Gastrocnemius medialis (tissue), 4 donors: ENCODE results near the gene NID1. TPM values are rescaled to one million over a fixed set of nuclear protein-coding genes. Genes with fewer than 3 reads are reported as not detected.

Experiments
- ATAC-seq, 2 donors: fragments of 150-250 bp; one replicate each; pipeline ENCODE4 v1.9.1; 2016
- DNase-seq, 2 donors: peaks; one replicate each; pipeline ENCODE4 v3.0.0-alpha.2; 2019
- H3K27ac ChIP-seq, 4 donors: fragments of 200-600 bp; sonication (generic); 1 replicate in 1 of 4; 2 replicates in 3 of 4; pipeline ENCODE4 v1.5.1; 2016 to 2018; ENCODE audit warnings: mild to moderate bottlenecking in 2 of 4, moderate library complexity in 1 of 4
- H3K27me3 ChIP-seq, 3 donors: fragments of 200-600 bp; sonication (generic) in 2 of 3; 1 replicate in 1 of 3; 2 replicates in 2 of 3; pipeline versions ENCODE4 v1.5.1 to v1.6.0; 2016 to 2019; ENCODE audit warnings: mild to moderate bottlenecking in 1 of 3, moderate library complexity in 1 of 3
- H3K36me3 ChIP-seq, 2 donors: fragments of 200-600 bp; sonication (generic) in 1 of 2; one replicate each; pipeline ENCODE4 v1.5.1; 2017 to 2018
- H3K4me1 ChIP-seq, 2 donors: fragments of 200-600 bp; sonication (generic) in 1 of 2; one replicate each; pipeline ENCODE4 v1.5.1; 2016 to 2017; ENCODE audit warnings: mild to moderate bottlenecking in 2 of 2
- H3K4me3 ChIP-seq, 4 donors: fragments of 200-600 bp; sonication (generic) in 3 of 4; 1 replicate in 1 of 4; 2 replicates in 3 of 4; pipeline ENCODE4 v1.5.1; 2016 to 2019; ENCODE audit warnings: mild to moderate bottlenecking in 2 of 4
- H3K9me3 ChIP-seq, 3 donors: fragments of 200-600 bp; sonication (generic) in 2 of 3; 1 replicate in 1 of 3; 2 replicates in 2 of 3; pipeline ENCODE4 v1.5.1; 2016 to 2019
- CTCF ChIP-seq, 5 experiments: fragments of 450-650 bp in 3 of 5; fragments of 200-600 bp in 2 of 5; sonication (generic) in 2 of 5; IDR thresholded peaks in 4 of 5; conservative IDR thresholded peaks in 1 of 5; 1 replicate in 4 of 5; 2 replicates in 1 of 5; pipeline ENCODE4 v1.5.1; 2016 to 2019; ENCODE audit warnings: antibody characterized with exemption in 5 of 5, mild to moderate bottlenecking in 3 of 5, moderate library complexity in 3 of 5
- POLR2A ChIP-seq, 2 donors: fragments of 450-650 bp; IDR thresholded peaks; one replicate each; pipeline ENCODE4 v1.6.1; 2017; ENCODE audit warnings: antibody characterized with exemption in 2 of 2, mild to moderate bottlenecking in 2 of 2, moderate library complexity in 2 of 2
- in situ Hi-C, 4 donors: fragments of 200-750 bp; cut with MboI; loops; one replicate each; pipeline versions ENCODE4 v1.15.0 to v1.8.0; 2017; ENCODE audit warnings: low sequenced_read_pairs in 4 of 4
- intact Hi-C: fragments of 100-400 bp; cut with DNase I; formaldehyde crosslinking; loops from one replicate; pipeline ENCODE4 v1.15.1; 2023; ENCODE audit warnings: low total_unique reads
- total RNA-seq, 4 donors: library from RNA; depleted of rRNA; stranded (reverse); fragments of >200 nt; gene quantifications; one replicate each; pipeline versions ENCODE4 v1.1.0 to v1.2.3, GENCODE V29; 2016

Gene NID1
- total RNA-seq, 4 donors from 2014 or later, result 33.7 to 79.0 (median 51.7) TPM

DNA sequence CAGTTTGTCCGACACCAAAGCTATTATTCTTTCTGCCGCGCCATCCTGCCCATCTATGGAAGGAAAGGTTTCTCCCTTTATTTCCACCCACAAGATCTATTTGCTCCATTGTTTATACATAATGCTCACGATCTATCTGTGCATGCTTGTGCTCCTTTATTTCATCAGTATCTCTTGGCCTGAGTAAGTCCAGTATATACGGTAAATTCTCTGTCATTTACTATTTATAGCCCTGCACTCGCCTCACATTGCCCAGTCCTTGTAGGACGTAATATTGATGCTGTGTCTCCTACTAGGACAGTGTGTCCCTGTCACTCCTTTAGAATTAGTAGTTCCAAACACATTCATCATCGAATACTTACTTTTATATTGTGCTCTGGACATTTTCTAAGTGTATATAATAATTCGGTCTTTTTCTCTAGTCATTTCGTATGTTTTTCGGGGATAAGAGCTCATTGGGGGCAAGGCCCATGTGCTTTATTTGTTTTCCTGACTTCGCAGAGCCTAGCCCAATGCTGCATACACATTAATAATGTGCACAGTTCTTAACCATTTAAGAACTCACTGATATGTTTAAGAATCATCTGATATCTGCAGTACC is 3.1 kb upstream of the NID1 start:
- H3K4me3 ChIP-seq, result no peak overlapping the region
- H3K9me3 ChIP-seq, result peaks cover 0 to 5% (median 3%) of the 10 kb centered on the region in 3 donors
- H3K4me1 ChIP-seq, result no peaks in the 10 kb centered on the region
- ATAC-seq (peak; percentile 40), DNase-seq (no peak)
- peak overlapping the region; percentile 72 to 86 (median 84) for H3K27ac ChIP-seq
- no peaks in the 10 kb centered on the region for H3K36me3 ChIP-seq
- TF ChIP-seq CTCF (IDR thresholded peaks at IDR 0.05 in 4 of 5, conservative IDR thresholded peaks at IDR 0.05 in 1 of 5) (no peak), POLR2A (IDR thresholded peaks at IDR 0.05) (no peak)
- intact Hi-C loops (loop anchor here (5.0 to 10.0 kb wide), 3 partner anchors 51 to 563 kb away; partner anchors contain the start of gene B3GALNT2), in situ Hi-C loops (no loop called here)
- H3K27me3 ChIP-seq, result peaks cover 6 to 28% (median 18%) of the 10 kb centered on the region in 3 donors

DNA sequence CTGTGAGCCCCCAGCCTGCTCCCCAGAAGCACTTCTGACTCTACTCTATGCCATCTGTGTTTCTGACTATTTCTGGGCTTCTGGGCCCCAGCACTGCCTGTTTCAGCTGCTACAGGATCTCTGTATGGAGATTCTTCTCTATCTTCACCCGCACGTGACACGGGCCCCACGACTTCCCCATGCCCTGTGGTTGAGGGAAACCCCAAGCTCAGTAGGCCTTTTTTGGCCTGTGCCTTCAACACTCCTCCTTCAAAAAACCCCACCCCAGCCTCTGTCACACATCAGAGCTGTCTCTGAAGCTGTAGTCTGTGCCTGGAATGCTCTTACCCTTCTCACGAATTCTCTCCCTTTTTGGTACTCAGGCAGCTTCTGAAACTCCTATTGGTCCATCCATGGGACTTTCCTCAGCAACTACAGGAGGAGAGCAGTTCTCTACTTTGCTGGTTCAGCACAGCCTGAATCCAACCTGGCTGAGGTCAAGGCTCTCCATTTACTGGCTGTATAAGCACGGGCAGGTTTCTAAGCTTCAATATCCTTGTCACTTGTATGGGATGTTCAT is 2.0 kb upstream of the NID1 start:
- peaks cover 9 to 32% (median 18%) of the 10 kb centered on the region in 3 donors for H3K27me3 ChIP-seq
- peak overlapping the region; percentile 72 to 86 (median 84) for H3K27ac ChIP-seq
- DNase-seq, result peak in 1 of 2 donors; percentile 28
- TF ChIP-seq POLR2A (IDR thresholded peaks at IDR 0.05) (no peak), CTCF (IDR thresholded peaks at IDR 0.05 in 4 of 5, conservative IDR thresholded peaks at IDR 0.05 in 1 of 5) (no peak)
- H3K36me3 ChIP-seq, result no peaks in the 10 kb centered on the region
- in situ Hi-C loops, result no loop called here
- no peak for ATAC-seq
- no peak overlapping the region for H3K4me3 ChIP-seq
- no peaks in the 10 kb centered on the region for H3K4me1 ChIP-seq
- H3K9me3 ChIP-seq, result peaks cover 0 to 5% (median 3%) of the 10 kb centered on the region in 3 donors
- intact Hi-C loops, result loop anchor here (5.0 to 10.0 kb wide), 3 partner anchors 50 to 562 kb away; partner anchors contain the start of gene B3GALNT2

DNA sequence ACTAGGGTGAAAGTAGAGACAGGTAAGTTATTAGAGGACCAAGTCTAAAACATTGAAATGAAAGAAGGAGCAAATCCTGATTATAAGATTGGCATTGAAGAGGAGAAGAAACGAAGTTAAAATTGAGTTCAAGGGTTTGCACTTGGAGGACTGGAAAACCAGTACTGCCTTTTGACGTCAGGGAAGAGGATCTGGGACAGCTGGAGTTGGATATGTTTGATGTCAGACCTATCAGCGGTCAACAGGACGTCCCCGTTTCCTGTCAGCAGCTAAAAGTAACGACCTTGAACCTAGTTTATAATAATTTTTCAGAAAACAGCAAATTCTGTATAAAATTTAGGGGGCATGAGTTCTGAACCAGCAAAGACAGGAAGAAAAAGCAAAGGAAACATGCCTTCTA is 1.2 kb upstream of the NID1 start:
- in situ Hi-C loops, result no loop called here
- DNase-seq, result no peak
- peak overlapping the region; percentile 72 to 86 (median 84) for H3K27ac ChIP-seq
- H3K36me3 ChIP-seq, result no peaks in the 10 kb centered on the region
- ATAC-seq, result peak in 1 of 2 donors; percentile 25
- H3K4me1 ChIP-seq, result no peaks in the 10 kb centered on the region
- intact Hi-C loops, result loop anchor here (5.0 to 10.0 kb wide), 3 partner anchors 49 to 561 kb away; partner anchors contain the start of gene B3GALNT2
- peaks cover 0 to 5% (median 3%) of the 10 kb centered on the region in 3 donors for H3K9me3 ChIP-seq
- H3K4me3 ChIP-seq, result peak overlapping the region in 3 of 4 donors; percentile 57 to 69 (median 68)
- H3K27me3 ChIP-seq, result peaks cover 16 to 33% (median 18%) of the 10 kb centered on the region in 3 donors
- TF ChIP-seq POLR2A (IDR thresholded peaks at IDR 0.05) (peak in 1 of 2 donors; percentile 23), CTCF (IDR thresholded peaks at IDR 0.05 in 4 of 5, conservative IDR thresholded peaks at IDR 0.05 in 1 of 5) (no peak)

- TF ChIP-seq POLR2A (IDR thresholded peaks at IDR 0.05) (no peak), CTCF (IDR thresholded peaks at IDR 0.05 in 4 of 5, conservative IDR thresholded peaks at IDR 0.05 in 1 of 5) (no peak)
- Histone ChIP-seq H3K9me3 (peaks cover 0 to under 1% (median under 1%) of the 10 kb centered on the region in 3 donors), H3K4me3 (peak overlapping the region; percentile 57 to 74 (median 68)), H3K36me3 (no peaks in the 10 kb centered on the region), H3K4me1 (no peaks in the 10 kb centered on the region), H3K27me3 (peaks cover 16 to 33% (median 18%) of the 10 kb centered on the region in 3 donors), H3K27ac (peak overlapping the region; percentile 72 to 86 (median 84))
- in situ Hi-C loops (no loop called here), intact Hi-C loops (loop anchor here (5.0 to 10.0 kb wide), 3 partner anchors 48 to 561 kb away; partner anchors contain the start of gene B3GALNT2)
- no peak for ATAC-seq
- DNase-seq, result no peak
Observed at GRCh38 chr1:236065509-236066005, 667 bp upstream of the NID1 start.
